Keratinocyte (primary cell): ENCODE measurements around the gene NAIF1. TPM values are rescaled to one million over a fixed set of nuclear protein-coding genes. Genes with fewer than 3 reads are reported as not detected.

Experiments used
- DNase-seq: peaks from one replicate; pipeline ENCODE4 v3.0.0-alpha.2; 2011; ENCODE audit warnings: low read depth, missing footprints, low spot score
- FAIRE-seq: peaks from 2 replicates; lab custom pipeline; 2011; peaks lifted over from hg19 to GRCh38; lab: Jason Lieb, UNC
- H2AFZ ChIP-seq: 2 replicates; pipeline ENCODE4 v1.6.0; 2012; ENCODE audit warnings: low read length, control low read depth, inconsistent platforms; ENCODE audit not compliant: control insufficient read depth
- H3K27ac ChIP-seq: 2 replicates; pipeline ENCODE4 v1.5.1; 2011; ENCODE audit warnings: low read length; ENCODE audit not compliant: control insufficient read depth, insufficient read depth
- H3K27me3 ChIP-seq: 3 replicates; pipeline ENCODE4 v1.6.0; 2011; ENCODE audit warnings: low read length; ENCODE audit not compliant: control insufficient read depth, insufficient read depth; ENCODE audit errors: extremely low read depth
- H3K36me3 ChIP-seq, 2 experiments: 2 replicates in 1 of 2; 3 replicates in 1 of 2; pipeline ENCODE4 v1.5.1; 2011; ENCODE audit warnings: low read length in 2 of 2, mild to moderate bottlenecking in 1 of 2; ENCODE audit not compliant: control insufficient read depth in 2 of 2, insufficient read depth in 2 of 2; ENCODE audit errors: extremely low read depth in 1 of 2
- H3K4me1 ChIP-seq: 3 replicates; pipeline ENCODE4 v1.5.1; 2011; ENCODE audit warnings: low read length; ENCODE audit not compliant: control insufficient read depth, insufficient read depth; ENCODE audit errors: extremely low read depth
- H3K4me2 ChIP-seq: 3 replicates; pipeline ENCODE4 v1.6.0; 2011; ENCODE audit warnings: low read depth, low read length; ENCODE audit not compliant: control insufficient read depth, insufficient read depth; ENCODE audit errors: extremely low read depth
- H3K4me3 ChIP-seq, 3 experiments: fragments of 200-600 bp in 1 of 3; sonication (generic) in 1 of 3; 2 replicates in 2 of 3; 3 replicates in 1 of 3; pipeline ENCODE4 v1.5.1; 2011 to 2016; ENCODE audit warnings: low read length in 3 of 3, mild to moderate bottlenecking in 3 of 3, control low read depth in 2 of 3, inconsistent platforms in 1 of 3, low read depth in 1 of 3, mixed read lengths in 1 of 3, mixed run types in 1 of 3, moderate library complexity in 1 of 3; ENCODE audit not compliant: control insufficient read depth in 2 of 3, insufficient read depth in 2 of 3; ENCODE audit errors: extremely low read depth in 1 of 3
- H3K79me2 ChIP-seq: 2 replicates; pipeline ENCODE4 v1.6.0; 2012; ENCODE audit warnings: low read length; ENCODE audit not compliant: control insufficient read depth, insufficient read depth
- H3K9ac ChIP-seq: 3 replicates; pipeline ENCODE4 v1.6.0; 2011; ENCODE audit warnings: low read length; ENCODE audit not compliant: control insufficient read depth, insufficient read depth; ENCODE audit errors: extremely low read depth
- H3K9me1 ChIP-seq: 3 replicates; pipeline ENCODE4 v1.6.0; 2011; ENCODE audit warnings: low read length; ENCODE audit not compliant: control insufficient read depth, insufficient read depth; ENCODE audit errors: extremely low read depth
- H3K9me3 ChIP-seq: 2 replicates; pipeline ENCODE4 v1.5.1; 2012; ENCODE audit warnings: low read depth, low read length; ENCODE audit not compliant: control insufficient read depth
- H4K20me1 ChIP-seq: 3 replicates; pipeline ENCODE4 v1.6.0; 2011; ENCODE audit warnings: low read length; ENCODE audit not compliant: control insufficient read depth, insufficient read depth; ENCODE audit errors: extremely low read depth
- EZH2 ChIP-seq: IDR thresholded peaks from one replicate; pipeline ENCODE4 v1.6.1; 2012; ENCODE audit warnings: inconsistent platforms, mild to moderate bottlenecking, low read length, moderate library complexity
- dilution Hi-C: fragments of 300-500 bp; cut with MboI; formaldehyde crosslinking; loops from one replicate; pipeline ENCODE4 v1.7.0; 2020; ENCODE audit warnings: low sequenced_read_pairs; ENCODE audit not compliant: extremely low pct_ligation_motif_present
- polyA plus RNA-seq, 5 experiments: library from polyadenylated mRNA; depleted of rRNA in 3 of 5; stranded (reverse) in 3 of 5; stranded (forward) in 1 of 5; unstranded in 1 of 5; fragments of >200 nt; gene quantifications; 1 replicate in 1 of 5; 2 replicates in 3 of 5; 3 replicates in 1 of 5; pipeline versions ENCODE4 v1.2.1 to v1.2.3, GENCODE V29; 2011 to 2012; ENCODE audit warnings: missing spikeins in 2 of 5, low read depth in 1 of 5, low replicate concordance in 1 of 5
- TF ChIP-seq, protein P1 (sequence below), 3 experiments: IDR thresholded peaks in 1 of 3; conservative IDR thresholded peaks in 1 of 3; optimal IDR thresholded peaks in 1 of 3; 2 replicates in 2 of 3; 3 replicates in 1 of 3; pipeline versions ENCODE3 to v1.5.1; 2011; ENCODE audit warnings: low read length in 3 of 3, mild to moderate bottlenecking in 3 of 3, moderate library complexity in 2 of 3, control low read depth in 1 of 3, inconsistent platforms in 1 of 3; ENCODE audit not compliant: insufficient read depth in 2 of 3; ENCODE audit errors: extremely low read depth in 1 of 3

NAIF1 gene
- polyA plus RNA-seq, 1 donor (not counting 4 experiments of a cell fraction or from before 2014, with no cell fraction given) = 6.3 TPM

- no peak for FAIRE-seq
- H3K4me2 ChIP-seq = no peak overlapping the region
- H3K9ac ChIP-seq = no peak overlapping the region
- H2AFZ ChIP-seq = no peak overlapping the region
- no peak for TF ChIP-seq EZH2
- TF ChIP-seq, protein P1, sequence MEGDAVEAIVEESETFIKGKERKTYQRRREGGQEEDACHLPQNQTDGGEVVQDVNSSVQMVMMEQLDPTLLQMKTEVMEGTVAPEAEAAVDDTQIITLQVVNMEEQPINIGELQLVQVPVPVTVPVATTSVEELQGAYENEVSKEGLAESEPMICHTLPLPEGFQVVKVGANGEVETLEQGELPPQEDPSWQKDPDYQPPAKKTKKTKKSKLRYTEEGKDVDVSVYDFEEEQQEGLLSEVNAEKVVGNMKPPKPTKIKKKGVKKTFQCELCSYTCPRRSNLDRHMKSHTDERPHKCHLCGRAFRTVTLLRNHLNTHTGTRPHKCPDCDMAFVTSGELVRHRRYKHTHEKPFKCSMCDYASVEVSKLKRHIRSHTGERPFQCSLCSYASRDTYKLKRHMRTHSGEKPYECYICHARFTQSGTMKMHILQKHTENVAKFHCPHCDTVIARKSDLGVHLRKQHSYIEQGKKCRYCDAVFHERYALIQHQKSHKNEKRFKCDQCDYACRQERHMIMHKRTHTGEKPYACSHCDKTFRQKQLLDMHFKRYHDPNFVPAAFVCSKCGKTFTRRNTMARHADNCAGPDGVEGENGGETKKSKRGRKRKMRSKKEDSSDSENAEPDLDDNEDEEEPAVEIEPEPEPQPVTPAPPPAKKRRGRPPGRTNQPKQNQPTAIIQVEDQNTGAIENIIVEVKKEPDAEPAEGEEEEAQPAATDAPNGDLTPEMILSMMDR (optimal IDR thresholded peaks at IDR 0.05 in 1 of 3, IDR thresholded peaks at IDR 0.05 in 1 of 3, conservative IDR thresholded peaks at IDR 0.05 in 1 of 3; ENCODE audit: extremely low read depth in 1 of 3, insufficient read depth in 2 of 3, low read length in 3 of 3) = no peak
- no peaks in the 10 kb centered on the region for H3K9me1 ChIP-seq
- H3K27ac ChIP-seq = no peak overlapping the region
- H3K4me1 ChIP-seq = no peaks in the 10 kb centered on the region
- no peaks in the 10 kb centered on the region for H3K27me3 ChIP-seq
- H3K9me3 ChIP-seq = no peaks in the 10 kb centered on the region
- H3K36me3 ChIP-seq = no peaks in the 10 kb centered on the region
- H3K79me2 ChIP-seq = no peaks in the 10 kb centered on the region
- no peak overlapping the region for H3K4me3 ChIP-seq
- dilution Hi-C loops = no loop called here
- DNase-seq = no peak
- no peaks in the 10 kb centered on the region for H4K20me1 ChIP-seq
Measured at GRCh38 chr9:128026255-128026772, 40.8 kb downstream of the NAIF1 start.

DNA sequence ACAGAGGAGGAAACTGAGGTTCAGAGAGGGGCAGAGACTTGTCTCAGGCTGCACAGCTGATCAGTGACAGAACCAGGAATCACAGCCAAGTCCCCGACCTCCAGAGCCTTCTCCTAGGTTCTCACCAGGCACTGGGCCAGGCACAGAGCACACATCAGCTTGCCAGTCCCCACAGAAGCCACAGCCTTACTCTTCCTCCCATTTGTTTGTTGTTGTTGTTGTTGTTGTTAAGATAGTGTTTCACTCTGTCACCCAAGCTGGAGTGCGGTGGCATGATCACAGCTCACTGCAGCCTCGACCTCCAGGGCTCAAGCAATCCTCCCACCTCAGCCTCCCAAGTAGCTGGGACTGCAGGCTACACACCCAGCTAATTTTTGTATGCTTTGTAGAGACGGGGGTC lies 41.4 kb downstream of the NAIF1 start:
- Histone ChIP-seq H3K4me2 (no peak overlapping the region), H3K36me3 (no peaks in the 10 kb centered on the region), H3K9ac (no peak overlapping the region), H3K4me1 (no peaks in the 10 kb centered on the region), H3K27ac (no peak overlapping the region), H3K79me2 (no peaks in the 10 kb centered on the region), H2AFZ (no peak overlapping the region), H3K9me1 (no peaks in the 10 kb centered on the region), H3K27me3 (no peaks in the 10 kb centered on the region), H3K4me3 (no peak overlapping the region), H4K20me1 (no peaks in the 10 kb centered on the region), H3K9me3 (no peaks in the 10 kb centered on the region)
- FAIRE-seq (no peak), DNase-seq (no peak)
- no peak for TF ChIP-seq EZH2
- TF ChIP-seq, protein P1 (optimal IDR thresholded peaks at IDR 0.05 in 1 of 3, IDR thresholded peaks at IDR 0.05 in 1 of 3, conservative IDR thresholded peaks at IDR 0.05 in 1 of 3; ENCODE audit: extremely low read depth in 1 of 3, insufficient read depth in 2 of 3, low read length in 3 of 3) = no peak
- dilution Hi-C loops = no loop called here
